NB4 (cell line): Measurements from ENCODE around the gene CCDC88C.

Experiments used
- CTCF ChIP-seq: IDR thresholded peaks from one replicate; pipeline ENCODE4 v1.5.1; 2012; ENCODE audit warnings: low read depth, low read length
- MAX ChIP-seq: IDR thresholded peaks from 2 replicates; pipeline ENCODE4 v1.6.1; 2011; ENCODE audit warnings: low read depth, low read length
- MYC ChIP-seq: IDR thresholded peaks from 2 replicates; pipeline ENCODE4 v1.6.1; 2011; ENCODE audit warnings: low read depth, low read length
- POLR2A ChIP-seq: IDR thresholded peaks from 2 replicates; pipeline ENCODE4 v1.6.1; 2011; ENCODE audit warnings: mild to moderate bottlenecking; ENCODE audit not compliant: insufficient read length; ENCODE audit errors: extremely low read depth

- TF ChIP-seq POLR2A (no peak), CTCF (no peak), MAX (0 out of 2 replicates have a peak, but pooled peaks have one; percentile 14), MYC (no peak)
Measured at GRCh38 chr14:91371011-91371989, 46.3 kb downstream of the CCDC88C start.
